PC-9 (cell line): ENCODE measurements around the gene PXDN. TPM values are rescaled to one million over a fixed set of nuclear protein-coding genes. Genes with fewer than 3 reads are reported as not detected.

Source experiments
- BruUV-seq: library from RNA; stranded (reverse); fragments of 400-500 nt; replicated peaks from 2 replicates; lab custom pipeline; 2021; lab: Mats Ljungman, UMichigan
- CTCF ChIA-PET: fragments of 300-600 bp; sonication (Branson Sonifier 250); formaldehyde crosslinking; loops from one replicate; lab custom pipeline; 2022; ENCODE audit warnings: antibody characterized with exemption; lab: Charles Lee
- POLR2A ChIA-PET: fragments of 300-600 bp; sonication (Branson Sonifier 250); formaldehyde crosslinking; loops from one replicate; lab custom pipeline; 2022; ENCODE audit warnings: antibody characterized with exemption; ENCODE audit not compliant: unreplicated experiment; lab: Charles Lee
- DNase-seq, 2 experiments: peaks; one replicate each; pipeline versions ENCODE4 v3.0.0 to v3.0.0-alpha.2; 2015 to 2022; ENCODE audit warnings: mixed read lengths in 1 of 2
- H2AFZ ChIP-seq: fragments of 200-600 bp; sonication (generic); 2 replicates; pipeline ENCODE4 v1.8.1; 2017; ENCODE audit warnings: antibody characterized with exemption
- H3F3A ChIP-seq: fragments of 200-600 bp; sonication (generic); 2 replicates; pipeline ENCODE4 v1.8.1; 2017; ENCODE audit warnings: antibody characterized with exemption, mild to moderate bottlenecking, low read depth; ENCODE audit not compliant: insufficient read depth
- H3K27ac ChIP-seq: fragments of 200-600 bp; sonication (generic); 2 replicates; pipeline ENCODE4 v1.6.1; 2016; ENCODE audit warnings: mixed run types
- H3K27me3 ChIP-seq: fragments of 200-600 bp; sonication (generic); 2 replicates; pipeline ENCODE4 v1.6.1; 2016; ENCODE audit warnings: low read depth, mixed run types; ENCODE audit not compliant: insufficient read depth
- H3K36me3 ChIP-seq: fragments of 200-600 bp; sonication (generic); 2 replicates; pipeline ENCODE4 v1.6.1; 2016; ENCODE audit warnings: low read depth, mixed run types
- H3K4me1 ChIP-seq: fragments of 200-600 bp; sonication (generic); replicated peaks from 2 replicates; pipeline ENCODE4 v1.6.1; 2016; ENCODE audit warnings: mixed run types; ENCODE audit not compliant: insufficient read depth
- H3K4me2 ChIP-seq: fragments of 200-600 bp; sonication (generic); 2 replicates; pipeline ENCODE4 v1.6.1; 2017; ENCODE audit warnings: mixed run types
- H3K4me3 ChIP-seq: fragments of 200-600 bp; sonication (generic); 2 replicates; pipeline ENCODE4 v1.6.1; 2016; ENCODE audit warnings: mixed run types
- H3K79me2 ChIP-seq: fragments of 200-600 bp; sonication (generic); 2 replicates; pipeline ENCODE4 v1.6.1; 2017; ENCODE audit warnings: low read depth, mixed run types
- H3K9me2 ChIP-seq: fragments of 200-600 bp; sonication (generic); 2 replicates; pipeline ENCODE4 v1.8.1; 2017; ENCODE audit warnings: mild to moderate bottlenecking; ENCODE audit not compliant: insufficient read depth
- H3K9me3 ChIP-seq: fragments of 200-600 bp; sonication (generic); 2 replicates; pipeline ENCODE4 v1.8.1; 2016; ENCODE audit warnings: low read depth; ENCODE audit not compliant: insufficient read depth
- H4K20me1 ChIP-seq: fragments of 200-600 bp; sonication (generic); 2 replicates; pipeline ENCODE4 v1.8.1; 2017; ENCODE audit not compliant: insufficient read depth
- CTCF ChIP-seq: fragments of 200-600 bp; sonication (generic); conservative IDR thresholded peaks from 2 replicates; pipeline ENCODE4 v1.6.1; 2017; ENCODE audit warnings: mixed run types, antibody characterized with exemption, mild to moderate bottlenecking, moderate library complexity
- EZH2 ChIP-seq: fragments of 200-600 bp; sonication (generic); IDR thresholded peaks from 2 replicates; pipeline ENCODE4 v1.8.0; 2017; ENCODE audit warnings: antibody characterized with exemption, low read depth
- intact Hi-C: fragments of 100-400 bp; cut with micrococcal nuclease; formaldehyde crosslinking; loops from one replicate; pipeline ENCODE4 v1.10.0; 2022; ENCODE audit not compliant: unreplicated experiment
- total RNA-seq: library from RNA; stranded (reverse); gene quantifications from 2 replicates; pipeline ENCODE4 v1.2.3, GENCODE V29; 2021

PXDN gene
- total RNA-seq, 1 experiment from 2014 or later = 91.1 TPM

- TF ChIP-seq EZH2 = no peak
- TF ChIP-seq CTCF = no peak
- Histone ChIP-seq H3K36me3 (no peaks in the 10 kb centered on the region), H3K9me3 (no peaks in the 10 kb centered on the region), H2AFZ (no peak overlapping the region), H3K27ac (no peak overlapping the region), H3K79me2 (no peaks in the 10 kb centered on the region), H3K27me3 (peaks cover 97% of the 10 kb centered on the region), H4K20me1 (no peaks in the 10 kb centered on the region), H3K9me2 (no peaks in the 10 kb centered on the region), H3F3A (no peaks in the 10 kb centered on the region), H3K4me3 (no peak overlapping the region), H3K4me1 (no peaks in the 10 kb centered on the region), H3K4me2 (no peak overlapping the region)
- intact Hi-C loops = no loop called here
- DNase-seq = peak in 1 of 2 experiments; percentile 19
- CTCF ChIA-PET = no interaction called here
- BruUV-seq = no TSS peak
- POLR2A ChIA-PET = no interaction called here
Measured at GRCh38 chr2:1787755-1788477, 43.6 kb upstream of the PXDN start.

- H3F3A ChIP-seq = no peaks in the 10 kb centered on the region
- H3K27me3 ChIP-seq = peaks cover 93% of the 10 kb centered on the region
- no peak overlapping the region for H2AFZ ChIP-seq
- no peaks in the 10 kb centered on the region for H3K4me1 ChIP-seq
- H3K9me3 ChIP-seq = no peaks in the 10 kb centered on the region
- no peak overlapping the region for H3K4me3 ChIP-seq
- CTCF ChIA-PET = no interaction called here
- TF ChIP-seq EZH2 (no peak), CTCF (no peak)
- no peak overlapping the region for H3K27ac ChIP-seq
- no TSS peak for BruUV-seq
- intact Hi-C loops = no loop called here
- H3K36me3 ChIP-seq = no peaks in the 10 kb centered on the region
- H3K79me2 ChIP-seq = no peaks in the 10 kb centered on the region
- peak in 1 of 2 experiments; percentile 3 for DNase-seq
- H4K20me1 ChIP-seq = no peaks in the 10 kb centered on the region
- POLR2A ChIA-PET = no interaction called here
- no peaks in the 10 kb centered on the region for H3K9me2 ChIP-seq
- H3K4me2 ChIP-seq = no peak overlapping the region
Measured at GRCh38 chr2:1784986-1785617, 40.8 kb upstream of the PXDN start.

GRCh38 chr2:1784087-1784486 lies 39.8 kb upstream of the PXDN start:
- no peak overlapping the region for H3K4me2 ChIP-seq
- ChIA-PET CTCF (no interaction called here), POLR2A (no interaction called here)
- peaks cover 86% of the 10 kb centered on the region for H3K27me3 ChIP-seq
- no peak overlapping the region for H3K4me3 ChIP-seq
- TF ChIP-seq CTCF = no peak
- TF ChIP-seq EZH2 = no peak
- no peaks in the 10 kb centered on the region for H3K36me3 ChIP-seq
- no peak overlapping the region for H3K27ac ChIP-seq
- no peaks in the 10 kb centered on the region for H3F3A ChIP-seq
- H3K4me1 ChIP-seq = no peaks in the 10 kb centered on the region
- H3K79me2 ChIP-seq = no peaks in the 10 kb centered on the region
- no peaks in the 10 kb centered on the region for H4K20me1 ChIP-seq
- no TSS peak for BruUV-seq
- intact Hi-C loops = no loop called here
- H2AFZ ChIP-seq = no peak overlapping the region
- DNase-seq = no peak
- no peaks in the 10 kb centered on the region for H3K9me3 ChIP-seq
- no peaks in the 10 kb centered on the region for H3K9me2 ChIP-seq
